GM19467 (cell line): ENCODE measurements around the gene RIOK3.

ENCODE experiments used
- ATAC-seq: cut with Tn5 transposase; IDR thresholded peaks from one replicate; pipeline ENCODE4 v1.9.1; 2021; ENCODE audit warnings: mild to moderate bottlenecking, moderate library complexity; ENCODE audit not compliant: unreplicated experiment

The RIOK3 gene

GRCh38 chr18:23526501-23527063, 73.5 kb downstream of the RIOK3 start:
- ATAC-seq, result no peak

DNA sequence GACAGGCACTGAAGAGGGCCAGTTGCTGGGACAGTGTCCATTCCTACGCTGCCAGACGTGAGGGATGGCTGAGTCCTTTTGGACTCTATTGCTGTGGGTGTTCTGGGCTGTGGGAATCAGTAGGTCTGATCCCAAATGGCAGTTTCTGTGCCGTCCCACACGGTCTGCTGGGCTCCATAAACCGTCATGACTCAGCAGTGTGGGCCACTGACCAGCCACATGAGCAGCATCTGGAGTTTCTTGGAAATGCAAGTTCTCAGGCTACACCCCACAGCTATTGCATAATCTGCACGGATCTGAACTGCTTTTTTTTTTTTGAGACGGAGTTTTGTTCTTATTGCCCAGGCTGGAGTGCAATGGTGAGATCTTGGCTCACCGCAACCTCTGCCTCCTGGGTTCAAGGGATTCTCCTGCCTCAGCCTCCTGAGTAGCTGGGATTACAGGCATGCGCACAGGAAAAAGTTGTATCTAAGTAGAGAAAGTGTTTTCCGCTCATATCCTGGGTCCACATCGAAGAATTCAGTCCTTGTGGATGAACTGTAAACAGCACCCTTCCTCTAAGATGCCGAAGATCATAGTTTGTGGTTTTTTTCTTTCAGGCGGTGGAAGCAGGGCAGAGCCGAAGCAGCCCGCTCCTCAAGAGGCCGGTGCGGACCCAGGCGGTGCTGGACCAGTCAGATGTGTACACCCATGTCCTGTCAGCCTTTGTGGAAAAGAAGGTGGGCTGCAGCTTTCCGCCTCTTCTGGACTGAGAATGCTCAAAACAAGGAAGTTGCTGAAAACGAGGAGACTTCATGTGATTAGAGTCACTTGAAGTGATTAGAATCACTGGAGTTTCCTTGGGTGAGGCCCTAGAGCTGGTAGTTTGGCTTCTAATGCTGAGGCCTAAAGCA, 75.7 kb downstream of the RIOK3 start:
- ATAC-seq, result no peak

DNA sequence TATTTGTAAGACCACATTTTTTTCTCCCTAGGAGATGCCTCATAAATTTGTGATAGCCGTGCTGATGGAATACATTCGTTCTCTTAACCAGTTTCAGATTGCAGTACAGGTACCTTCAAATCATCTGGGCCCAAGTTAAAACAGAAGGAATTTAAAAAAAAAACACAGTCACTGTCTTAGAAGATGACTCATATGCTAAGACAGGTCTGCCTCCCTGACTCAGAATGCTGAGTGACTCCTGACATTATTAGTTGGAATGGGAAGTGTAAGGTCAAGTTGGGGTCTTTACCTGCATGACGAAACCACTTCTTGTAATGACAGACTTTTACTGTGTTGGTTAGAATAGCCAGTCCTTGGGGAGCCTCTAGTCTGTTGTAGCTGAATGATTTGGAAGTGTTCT, 76.5 kb downstream of the RIOK3 start:
- ATAC-seq, result no peak

DNA sequence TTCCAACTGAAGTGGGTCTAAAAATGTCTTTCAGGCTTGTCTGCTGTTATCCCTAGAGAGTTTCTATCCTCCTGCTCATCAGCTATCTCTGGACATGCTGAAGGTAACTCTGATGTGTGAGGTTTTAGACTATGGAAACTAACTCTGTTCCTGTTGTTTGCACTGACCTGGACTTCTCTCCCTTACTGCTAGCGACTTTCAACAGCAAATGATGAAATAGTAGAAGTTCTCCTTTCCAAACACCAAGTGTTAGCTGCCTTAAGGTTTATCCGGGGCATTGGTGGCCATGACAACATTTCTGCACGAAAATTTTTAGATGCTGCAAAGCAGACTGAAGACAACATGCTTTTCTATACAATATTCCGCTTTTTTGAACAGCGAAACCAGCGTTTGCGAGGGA, 77.1 kb downstream of the RIOK3 start:
- no peak for ATAC-seq

DNA sequence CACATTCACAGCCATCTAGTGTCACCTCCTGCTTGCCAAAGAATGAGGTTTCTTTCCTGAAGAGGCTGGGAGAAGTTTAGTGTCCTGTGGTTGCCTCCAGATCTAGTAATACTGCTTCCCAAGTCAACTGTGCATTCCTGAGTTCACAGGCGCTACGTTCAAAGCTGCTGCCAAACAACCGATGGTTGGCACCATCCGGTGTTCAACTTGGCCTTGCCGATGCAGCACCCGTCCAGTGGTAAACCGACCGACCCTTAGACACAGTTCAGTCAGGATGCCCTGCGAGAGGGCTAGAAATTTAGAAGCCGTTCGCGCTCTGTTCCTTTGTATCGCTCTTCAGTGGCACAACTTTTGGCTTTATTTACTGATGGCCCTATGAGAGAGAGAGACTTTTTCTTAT, 78.8 kb downstream of the RIOK3 start:
- ATAC-seq, result no peak
